Loucy (cell line): ENCODE results near the gene SMG6.

ENCODE experiments used
- CTCF ChIP-seq: fragments of 200-600 bp; sonication (generic); conservative IDR thresholded peaks from 2 replicates; pipeline ENCODE4 v1.5.1; 2014; ENCODE audit warnings: mild to moderate bottlenecking, antibody characterized with exemption, low read length
- EZH2phosphoT487 ChIP-seq: fragments of 200-600 bp; IDR thresholded peaks from 2 replicates; pipeline ENCODE4 v1.6.1; 2018; ENCODE audit warnings: antibody characterized with exemption, mild to moderate bottlenecking, moderate library complexity, borderline replicate concordance

- TF ChIP-seq EZH2phosphoT487 (no peak), CTCF (no peak)
These were observed 6.0 kb upstream of the SMG6 start for GRCh38 chr17:2309338-2310154.
